ENCODE data around the gene CADPS. TPM values are rescaled to one million over a fixed set of nuclear protein-coding genes. Genes with fewer than 3 reads are reported as not detected.

CADPS gene
- total and polyA plus RNA-seq, 9 of the 15 experiments (the other 6 are each of a cell fraction or from before 2014, with no cell fraction given) = not detected

DNA sequence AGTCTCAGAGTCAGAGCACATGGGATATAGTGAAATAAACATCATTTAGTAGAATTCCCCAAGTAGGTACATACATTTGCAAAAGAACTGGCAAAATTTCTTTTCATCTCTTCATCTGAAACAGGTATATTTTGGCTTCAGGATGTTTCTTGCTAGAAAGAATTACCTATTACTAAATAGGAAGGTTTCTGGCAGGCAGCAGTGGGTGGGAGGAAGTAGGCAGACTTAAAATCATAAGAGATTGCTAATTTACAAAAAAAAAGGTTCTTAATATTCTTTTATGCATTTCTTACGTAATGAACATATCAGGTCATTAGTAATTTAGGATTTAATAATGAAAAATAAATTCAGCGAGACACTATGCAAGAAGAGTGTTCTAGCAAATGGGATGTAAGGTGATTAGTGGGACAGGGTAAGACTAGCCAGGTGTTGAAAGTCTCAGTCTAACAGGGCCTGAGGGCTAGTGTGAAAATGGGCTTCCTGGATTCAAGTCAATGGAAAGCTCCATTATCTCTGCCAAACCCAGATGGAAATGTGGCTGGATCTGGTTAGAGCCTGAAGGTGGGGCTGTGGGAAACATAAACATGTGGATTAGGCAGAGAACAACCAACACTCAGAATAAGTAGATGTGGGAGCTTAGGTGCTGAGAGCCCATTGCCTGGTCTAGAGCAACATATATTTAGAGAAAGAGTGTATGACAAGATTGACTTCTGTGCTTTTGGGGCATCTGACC is 374.5 kb downstream of the CADPS start:
- H3K4me1 ChIP-seq (replicated peaks in 1 of 2; ENCODE audit: control insufficient read depth in 2 of 2, insufficient read depth in 2 of 2, low read length in 2 of 2) = no peaks in the 10 kb centered on the region
- H3K27ac ChIP-seq (ENCODE audit: extremely low read depth, low read depth, low read length) = no peak overlapping the region
- H4K20me1 ChIP-seq (replicated peaks; ENCODE audit: control insufficient read depth, insufficient read depth, low read length) = no peaks in the 10 kb centered on the region
- 0% methylated on average over 2 of the region's 2 CpGs for WGBS (ENCODE audit: insufficient coverage, low coverage, missing lambda C conversion rate)
- no peak overlapping the region for H3K4me2 ChIP-seq (ENCODE audit: insufficient read depth, low read length)
- no peaks in the 10 kb centered on the region for H3K36me3 ChIP-seq (ENCODE audit: control insufficient read depth, insufficient read depth, low read length)
- ChIA-PET CTCF (ENCODE audit: low intra/inter-chr PET ratio) (no interaction called here), POLR2A (no interaction called here)
- H3K79me2 ChIP-seq (ENCODE audit: control insufficient read depth, insufficient read depth, low read length) = no peaks in the 10 kb centered on the region
- no peaks in the 10 kb centered on the region for H3K9me3 ChIP-seq (replicated peaks; ENCODE audit: control insufficient read depth, insufficient read depth, low read depth, low read length)
- BruUV-seq (replicated peaks) = no TSS peak
- ATAC-seq (no peak), DNase-seq (ENCODE audit: extremely low read depth in 1 of 4, low spot score in 3 of 4) (no peak), FAIRE-seq (no peak)
- H3K9ac ChIP-seq (ENCODE audit: insufficient read depth in 1 of 2, low read depth in 2 of 2, low read length in 2 of 2) = no peak overlapping the region
- no peaks in the 10 kb centered on the region for H3K27me3 ChIP-seq (ENCODE audit: control insufficient read depth in 2 of 2, insufficient read depth in 2 of 2, low read length in 2 of 2)
- H2AFZ ChIP-seq (ENCODE audit: low read depth, low read length) = no peak overlapping the region
- in situ Hi-C loops (cut with MboI) (no loop called here), intact Hi-C loops (cut with micrococcal nuclease) (no loop called here)
- H3K4me3 ChIP-seq = no peak overlapping the region
- H3K9me1 ChIP-seq (ENCODE audit: control insufficient read depth, insufficient read depth, low read length) = no peaks in the 10 kb centered on the region
- TF ChIP-seq PURB (CRISPR knock-in tag; IDR thresholded peaks at IDR 0.05; ENCODE audit: low read depth) (no peak), PRPF4 (IDR thresholded peaks at IDR 0.05; ENCODE audit: insufficient read depth, low read depth, low read length, poor library complexity, severe bottlenecking) (no peak), ZNF133 (CRISPR knock-in tag; IDR thresholded peaks at IDR 0.05) (no peak), ZNF174 (CRISPR knock-in tag; IDR thresholded peaks at IDR 0.05) (no peak), EP300 (IDR thresholded peaks at IDR 0.05; ENCODE audit: low read length) (no peak), HMG20B (CRISPR knock-in tag; IDR thresholded peaks at IDR 0.05) (no peak), CTBP1 (IDR thresholded peaks at IDR 0.05; ENCODE audit: borderline replicate concordance) (no peak), ZBTB8A (IDR thresholded peaks at IDR 0.05; ENCODE audit: partially characterized antibody) (no peak), ZNF282 (CRISPR knock-in tag; IDR thresholded peaks at IDR 0.05) (no peak), ZSCAN29 (IDR thresholded peaks at IDR 0.05) (no peak), ILK (tag; IDR thresholded peaks at IDR 0.05; ENCODE audit: borderline replicate concordance, low read depth) (no peak), PREB (CRISPR knock-in tag; IDR thresholded peaks at IDR 0.05) (no peak)
- TF ChIP-seq, protein P1, sequence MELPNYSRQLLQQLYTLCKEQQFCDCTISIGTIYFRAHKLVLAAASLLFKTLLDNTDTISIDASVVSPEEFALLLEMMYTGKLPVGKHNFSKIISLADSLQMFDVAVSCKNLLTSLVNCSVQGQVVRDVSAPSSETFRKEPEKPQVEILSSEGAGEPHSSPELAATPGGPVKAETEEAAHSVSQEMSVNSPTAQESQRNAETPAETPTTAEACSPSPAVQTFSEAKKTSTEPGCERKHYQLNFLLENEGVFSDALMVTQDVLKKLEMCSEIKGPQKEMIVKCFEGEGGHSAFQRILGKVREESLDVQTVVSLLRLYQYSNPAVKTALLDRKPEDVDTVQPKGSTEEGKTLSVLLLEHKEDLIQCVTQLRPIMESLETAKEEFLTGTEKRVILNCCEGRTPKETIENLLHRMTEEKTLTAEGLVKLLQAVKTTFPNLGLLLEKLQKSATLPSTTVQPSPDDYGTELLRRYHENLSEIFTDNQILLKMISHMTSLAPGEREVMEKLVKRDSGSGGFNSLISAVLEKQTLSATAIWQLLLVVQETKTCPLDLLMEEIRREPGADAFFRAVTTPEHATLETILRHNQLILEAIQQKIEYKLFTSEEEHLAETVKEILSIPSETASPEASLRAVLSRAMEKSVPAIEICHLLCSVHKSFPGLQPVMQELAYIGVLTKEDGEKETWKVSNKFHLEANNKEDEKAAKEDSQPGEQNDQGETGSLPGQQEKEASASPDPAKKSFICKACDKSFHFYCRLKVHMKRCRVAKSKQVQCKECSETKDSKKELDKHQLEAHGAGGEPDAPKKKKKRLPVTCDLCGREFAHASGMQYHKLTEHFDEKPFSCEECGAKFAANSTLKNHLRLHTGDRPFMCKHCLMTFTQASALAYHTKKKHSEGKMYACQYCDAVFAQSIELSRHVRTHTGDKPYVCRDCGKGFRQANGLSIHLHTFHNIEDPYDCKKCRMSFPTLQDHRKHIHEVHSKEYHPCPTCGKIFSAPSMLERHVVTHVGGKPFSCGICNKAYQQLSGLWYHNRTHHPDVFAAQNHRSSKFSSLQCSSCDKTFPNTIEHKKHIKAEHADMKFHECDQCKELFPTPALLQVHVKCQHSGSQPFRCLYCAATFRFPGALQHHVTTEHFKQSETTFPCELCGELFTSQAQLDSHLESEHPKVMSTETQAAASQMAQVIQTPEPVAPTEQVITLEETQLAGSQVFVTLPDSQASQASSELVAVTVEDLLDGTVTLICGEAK (IDR thresholded peaks at IDR 0.05) = no peak
- TF ChIP-seq, protein P1 (CRISPR knock-in tag; IDR thresholded peaks at IDR 0.05) = no peak

Measured in K562 (cell line).